AG09309 (cell line): ENCODE results near the gene KMO.
A peak's percentile ranks its signal among the peaks of the same experiment; 100 is the strongest.

Source experiments
- DNase-seq: peaks from one replicate; pipeline ENCODE4 v3.0.0-alpha.2; 2010; ENCODE audit warnings: low read depth
- H3K4me3 ChIP-seq: 2 replicates; pipeline ENCODE4 v1.5.1; 2011; ENCODE audit warnings: mild to moderate bottlenecking, low read depth, low read length, moderate library complexity; ENCODE audit not compliant: control insufficient read depth
- CTCF ChIP-seq: IDR thresholded peaks from 2 replicates; pipeline ENCODE4 v1.5.1; 2011; ENCODE audit warnings: mild to moderate bottlenecking, low read depth, low read length, inconsistent platforms; ENCODE audit not compliant: insufficient read depth, control insufficient read depth; ENCODE audit errors: missing control alignments

Gene KMO

GRCh38 chr1:241503444-241503843 lies 28.7 kb upstream of the KMO start:
- H3K4me3 ChIP-seq = no peak overlapping the region
- DNase-seq = no peak
- no peak for TF ChIP-seq CTCF

GRCh38 chr1:241507189-241507863 lies 24.9 kb upstream of the KMO start:
- no peak for TF ChIP-seq CTCF
- H3K4me3 ChIP-seq = no peak overlapping the region
- DNase-seq = no peak

DNA sequence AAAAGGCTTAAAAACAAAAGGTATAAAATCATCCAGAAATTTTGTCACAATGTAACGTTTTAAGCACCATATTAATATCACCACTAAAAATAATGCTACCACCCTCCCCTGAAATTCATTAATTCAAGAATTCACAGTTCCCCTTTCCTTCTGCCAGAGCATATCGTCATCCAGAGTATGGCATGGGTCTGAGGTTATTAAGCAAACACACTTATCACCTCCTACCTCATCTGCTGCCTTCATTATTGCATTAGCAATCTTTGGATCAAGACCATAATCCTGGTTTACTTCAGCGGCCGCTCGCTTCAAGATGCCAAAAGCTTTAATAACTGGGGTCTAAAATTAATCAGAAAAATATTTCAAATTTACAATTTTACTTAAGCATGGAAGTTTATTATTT lies 18.8 kb upstream of the KMO start:
- no peak for DNase-seq
- TF ChIP-seq CTCF = no peak
- no peak overlapping the region for H3K4me3 ChIP-seq

DNA sequence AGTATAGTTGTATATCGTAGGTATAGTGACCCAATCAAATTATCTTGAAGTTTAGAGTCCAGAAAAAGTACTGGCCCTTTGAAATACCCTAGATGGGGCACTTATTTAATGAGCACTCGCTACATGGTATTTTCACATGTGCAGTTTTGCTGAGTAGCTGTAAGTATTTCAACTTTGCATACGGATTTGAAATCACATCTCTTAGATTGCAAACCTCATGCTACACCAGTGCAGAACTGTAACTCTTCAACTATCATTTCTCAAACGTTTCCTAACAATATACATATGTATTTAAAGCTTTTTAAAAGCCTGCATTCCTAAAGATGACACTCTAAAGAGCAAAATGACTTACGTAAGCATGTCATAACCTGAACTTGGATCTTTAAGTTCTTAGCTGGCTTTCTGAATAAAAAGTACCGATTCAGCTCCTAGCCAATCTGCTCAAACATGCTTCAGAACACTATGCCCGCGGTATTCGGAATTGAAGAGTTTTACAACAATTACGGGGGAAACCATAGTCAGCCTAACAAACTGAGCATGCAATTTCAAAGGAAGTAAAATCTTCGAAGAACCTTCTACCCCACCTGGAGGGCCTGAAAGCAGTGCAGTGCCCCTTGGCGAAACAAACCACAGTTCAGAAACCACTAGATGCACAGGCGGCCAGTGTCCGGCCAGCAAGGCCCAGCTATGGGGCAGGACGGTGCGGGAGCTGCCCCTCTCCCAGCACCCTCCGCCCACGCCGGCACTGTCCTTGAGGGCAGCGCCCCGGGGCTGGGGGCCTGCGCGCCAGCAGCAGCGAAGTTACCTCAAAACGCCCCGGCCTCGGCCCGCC lies 13.5 kb upstream of the KMO start:
- no peak for TF ChIP-seq CTCF
- peak overlapping the region; percentile 79 for H3K4me3 ChIP-seq
- no peak for DNase-seq

- H3K4me3 ChIP-seq = peak within 1 kb of the TSS; percentile 79
- TF ChIP-seq CTCF = no peak
- peak; percentile 92 for DNase-seq
Observed at GRCh38 chr1:241519308-241520079, 12.7 kb upstream of the KMO start, which contains the start of gene FH. Gene FH, minus strand, starts transcription at chr1:241519755. Its CDS starts 33 bp downstream, at chr1:241519722.

DNA sequence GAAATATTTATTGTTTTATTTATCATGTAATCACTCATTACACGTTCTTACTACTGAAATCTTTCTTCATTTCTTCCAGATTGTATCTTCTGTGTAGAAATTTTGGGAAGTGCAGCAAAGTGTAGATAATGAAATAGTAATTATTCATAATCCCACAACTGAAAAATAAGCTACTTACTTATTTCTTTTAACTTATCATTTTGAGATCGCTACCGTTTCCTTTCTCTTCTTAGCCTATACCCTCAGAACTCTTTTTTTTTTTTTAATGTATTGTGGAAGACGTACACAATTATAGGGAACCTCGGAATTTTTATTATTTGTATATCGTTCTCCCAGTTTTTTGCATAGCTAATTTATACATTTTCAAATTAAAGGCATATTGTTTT lies 12.1 kb upstream of the KMO start:
- no peak for DNase-seq
- H3K4me3 ChIP-seq = peak overlapping the region; percentile 38
- no peak for TF ChIP-seq CTCF
